Measurements from ENCODE around the gene DAPP1.

DAPP1 gene

DNA sequence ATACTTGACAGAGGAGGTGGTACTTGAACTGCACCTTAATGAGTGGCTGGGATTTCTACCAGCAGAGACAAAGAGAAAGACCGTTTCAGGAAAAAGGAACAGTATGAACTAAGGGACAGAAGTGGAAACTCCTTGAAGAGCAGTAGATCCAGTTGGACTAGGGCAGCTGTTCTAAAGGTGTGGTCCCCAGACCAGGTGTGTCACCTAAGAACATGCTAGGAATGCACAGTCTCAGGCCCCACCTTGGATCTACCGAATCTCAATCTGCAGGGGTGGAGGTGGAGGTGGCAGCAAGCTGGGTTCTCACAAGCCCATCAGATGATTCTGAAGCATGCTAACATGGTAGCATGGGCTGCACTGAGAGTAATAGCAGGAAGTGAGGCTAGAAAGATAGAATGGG is 22.3 kb downstream of the DAPP1 start:
- TF ChIP-seq, protein P1, sequence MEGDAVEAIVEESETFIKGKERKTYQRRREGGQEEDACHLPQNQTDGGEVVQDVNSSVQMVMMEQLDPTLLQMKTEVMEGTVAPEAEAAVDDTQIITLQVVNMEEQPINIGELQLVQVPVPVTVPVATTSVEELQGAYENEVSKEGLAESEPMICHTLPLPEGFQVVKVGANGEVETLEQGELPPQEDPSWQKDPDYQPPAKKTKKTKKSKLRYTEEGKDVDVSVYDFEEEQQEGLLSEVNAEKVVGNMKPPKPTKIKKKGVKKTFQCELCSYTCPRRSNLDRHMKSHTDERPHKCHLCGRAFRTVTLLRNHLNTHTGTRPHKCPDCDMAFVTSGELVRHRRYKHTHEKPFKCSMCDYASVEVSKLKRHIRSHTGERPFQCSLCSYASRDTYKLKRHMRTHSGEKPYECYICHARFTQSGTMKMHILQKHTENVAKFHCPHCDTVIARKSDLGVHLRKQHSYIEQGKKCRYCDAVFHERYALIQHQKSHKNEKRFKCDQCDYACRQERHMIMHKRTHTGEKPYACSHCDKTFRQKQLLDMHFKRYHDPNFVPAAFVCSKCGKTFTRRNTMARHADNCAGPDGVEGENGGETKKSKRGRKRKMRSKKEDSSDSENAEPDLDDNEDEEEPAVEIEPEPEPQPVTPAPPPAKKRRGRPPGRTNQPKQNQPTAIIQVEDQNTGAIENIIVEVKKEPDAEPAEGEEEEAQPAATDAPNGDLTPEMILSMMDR (IDR thresholded peaks at IDR 0.05): no peak

DNA sequence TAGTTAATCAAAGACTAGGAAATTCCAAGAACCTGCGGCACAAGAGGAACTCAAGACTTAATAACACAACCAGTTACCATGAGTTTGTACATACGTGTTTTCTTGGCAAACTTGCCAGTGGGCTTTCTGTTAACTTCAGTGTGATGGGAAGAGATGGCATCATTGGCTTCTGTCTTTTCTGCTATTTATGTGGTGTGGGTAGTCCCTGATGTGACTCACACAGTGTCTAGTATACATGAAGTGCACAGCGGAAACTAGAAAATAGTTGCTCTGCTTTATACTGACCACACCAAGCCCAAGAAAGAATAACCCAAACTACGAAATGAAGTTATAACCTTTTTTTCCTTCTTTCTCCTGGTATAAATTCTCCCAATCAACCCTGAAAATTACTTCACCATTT is 24.5 kb downstream of the DAPP1 start:
- TF ChIP-seq, protein P1 (IDR thresholded peaks at IDR 0.05): no peak

DNA sequence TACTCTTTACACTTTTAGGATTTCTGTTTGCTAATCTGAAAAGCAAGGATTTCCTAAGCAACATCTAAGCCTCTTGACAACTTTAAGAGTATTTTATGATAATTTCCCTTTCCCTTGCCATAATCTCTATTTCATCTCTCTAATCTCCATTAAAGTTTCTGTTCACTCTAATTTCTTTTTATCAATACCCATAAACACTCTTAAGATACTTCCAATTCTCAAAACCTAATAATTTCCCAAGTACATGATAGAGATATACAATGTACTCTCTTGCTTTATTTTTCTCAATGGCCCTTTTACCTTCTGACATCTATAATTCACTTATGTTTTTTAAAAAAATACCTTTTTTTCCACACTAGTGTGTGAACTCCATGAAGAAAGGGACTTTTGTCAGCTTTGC is 26.8 kb downstream of the DAPP1 start:
- TF ChIP-seq, protein P1 (IDR thresholded peaks at IDR 0.05): no peak

DNA sequence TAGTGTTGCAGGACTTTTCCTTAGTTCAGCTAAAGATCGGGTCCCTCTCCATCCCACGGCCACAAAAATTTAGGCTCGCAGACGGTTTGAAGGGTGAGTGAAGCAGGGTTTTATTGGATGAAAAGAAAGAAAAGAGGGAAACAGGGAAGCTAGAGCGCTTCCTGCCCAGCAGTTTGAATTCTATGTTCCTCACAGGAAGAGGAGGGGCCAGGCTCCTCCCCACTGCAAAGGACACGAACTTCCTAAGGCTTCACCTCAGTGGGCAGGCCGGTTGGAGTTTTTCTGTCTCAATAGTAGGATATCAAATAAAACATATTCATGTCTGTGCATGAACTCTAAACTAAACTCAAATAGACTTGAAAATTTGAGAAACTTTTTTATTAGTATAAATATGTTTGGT is 27.4 kb downstream of the DAPP1 start:
- TF ChIP-seq, protein P1 (IDR thresholded peaks at IDR 0.05): no peak

DNA sequence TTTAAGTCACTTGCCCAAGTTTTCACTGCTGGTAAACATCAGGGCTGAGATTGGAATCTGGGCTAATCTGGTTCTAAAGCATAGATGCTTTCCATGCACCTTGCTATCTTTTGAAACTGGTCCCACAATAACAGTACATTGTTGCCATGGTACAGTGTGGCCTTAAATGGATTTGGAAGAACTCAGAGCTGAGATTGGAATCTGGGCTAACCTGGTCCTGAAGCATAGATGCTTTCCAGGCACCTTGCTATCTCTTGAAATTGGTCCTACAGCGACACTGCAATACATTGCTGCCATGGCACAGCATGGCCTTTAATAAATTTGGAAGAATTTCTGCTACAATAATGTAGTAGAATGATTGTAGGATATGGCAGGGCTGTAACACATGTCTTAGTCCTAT is 28.6 kb downstream of the DAPP1 start:
- TF ChIP-seq, protein P1 (IDR thresholded peaks at IDR 0.05): no peak

DNA sequence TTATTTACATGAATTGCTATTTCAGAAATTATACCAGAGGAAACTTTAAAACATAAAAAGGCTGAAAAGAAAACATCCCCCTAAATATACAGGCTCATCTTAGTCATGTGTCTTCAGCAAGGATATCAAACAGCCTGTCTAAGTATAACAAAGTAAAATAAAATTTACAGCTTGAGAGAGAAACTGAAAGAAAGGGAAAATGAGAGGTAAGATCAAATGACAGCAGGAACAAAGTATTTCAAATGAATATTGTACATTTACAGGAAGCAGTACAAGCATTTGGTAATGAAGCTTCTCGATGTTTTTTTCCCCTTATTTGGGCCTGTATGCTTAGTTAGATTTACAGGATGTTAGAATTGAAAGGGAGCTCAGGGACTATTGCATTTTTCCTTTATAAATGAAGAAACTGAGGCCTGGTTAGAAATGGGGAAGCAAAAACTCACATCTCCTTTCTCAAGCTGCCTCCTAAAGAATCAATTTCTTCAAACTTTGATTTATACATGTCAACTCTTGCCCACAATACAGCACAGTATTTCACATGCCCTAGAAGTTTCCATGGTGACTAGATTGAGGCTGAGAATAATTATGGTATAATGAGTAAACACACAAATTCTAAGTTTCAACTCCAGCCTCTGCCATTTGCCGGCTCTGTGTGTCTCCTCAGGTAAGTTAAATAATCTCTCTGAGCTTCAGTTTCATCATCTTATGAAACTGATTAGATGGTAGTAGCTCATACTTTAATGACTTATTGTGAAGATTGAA is 29.3 kb downstream of the DAPP1 start:
- TF ChIP-seq, protein P1 (IDR thresholded peaks at IDR 0.05): no peak

DNA sequence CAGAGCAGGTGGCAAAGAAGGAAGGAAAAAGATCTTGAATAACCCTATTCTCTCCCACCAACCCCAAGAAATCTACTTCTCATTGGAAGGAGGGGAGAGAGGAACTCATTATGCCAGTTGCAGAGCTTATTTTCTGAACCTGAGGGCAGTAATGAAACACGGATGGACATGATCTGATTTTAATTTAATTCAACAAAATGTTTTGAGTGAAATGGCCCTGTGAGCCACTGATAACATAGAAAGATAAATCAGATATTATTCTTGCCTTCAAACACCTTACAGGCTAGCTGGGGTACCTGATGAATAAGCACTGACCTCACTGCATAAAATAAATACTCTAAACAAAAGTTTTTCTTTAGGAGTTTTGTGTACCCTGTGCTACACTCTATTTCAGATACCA is 30.3 kb downstream of the DAPP1 start:
- TF ChIP-seq, protein P1 (IDR thresholded peaks at IDR 0.05): no peak

All from LNCAP (cell line).